HepG2 (cell line): ENCODE data around the gene PLEKHA5. TPM values are rescaled to one million over a fixed set of nuclear protein-coding genes. Genes with fewer than 3 reads are reported as not detected.
A peak's percentile ranks its signal among the peaks of the same experiment; 100 is the strongest.

Experiments
- ATAC-seq: fragments of 200-7000 bp; cut with Tn5 transposase; 3 replicates; pipeline ENCODE4 v1.9.1; 2020; ENCODE audit warnings: mild to moderate bottlenecking, moderate library complexity
- BruUV-seq: library from RNA; stranded (reverse); fragments of 400-500 nt; replicated peaks from 2 replicates; lab custom pipeline; 2021; lab: Mats Ljungman, UMichigan
- CTCF ChIA-PET: fragments of 300-600 bp; formaldehyde crosslinking; extraction: SDS; loops from one replicate; lab custom pipeline; 2021; ENCODE audit warnings: low total read pairs, inconsistent platforms, low intra/inter-chr PET ratio; lab: Yijun Ruan, JAX
- POLR2A ChIA-PET: fragments of 350-600 bp; sonication (Branson Sonifier 250); formaldehyde crosslinking; loops from one replicate; lab custom pipeline; 2020; ENCODE audit warnings: antibody characterized with exemption, inconsistent platforms; lab: Yijun Ruan, JAX
- DNase-seq: peaks from one replicate; pipeline ENCODE4 v3.0.0-alpha.2; 2015; ENCODE audit warnings: low spot score
- FAIRE-seq: peaks from 3 replicates; lab custom pipeline; 2011; peaks lifted over from hg19 to GRCh38; lab: Jason Lieb, UNC
- H2AFZ ChIP-seq: one replicate; pipeline ENCODE4 v1.6.1; 2011; ENCODE audit warnings: low read length, inconsistent platforms
- H3K27ac ChIP-seq: fragments of 300-600 bp; 3 replicates; pipeline ENCODE4 v1.8.0; 2011; ENCODE audit warnings: mixed run types, mild to moderate bottlenecking, mixed read lengths, low read length, inconsistent platforms; ENCODE audit not compliant: insufficient read depth; ENCODE audit errors: extremely low read length
- H3K27me3 ChIP-seq, 2 experiments: fragments of 200-600 bp in 1 of 2; 2 replicates in 1 of 2; 3 replicates in 1 of 2; pipeline versions ENCODE4 v1.6.0 to v1.8.0; 2011; ENCODE audit warnings: low read length in 2 of 2, mild to moderate bottlenecking in 2 of 2, moderate library complexity in 2 of 2, inconsistent platforms in 1 of 2; ENCODE audit not compliant: insufficient read depth in 2 of 2, control insufficient read depth in 1 of 2
- H3K36me3 ChIP-seq, 2 experiments: fragments of 200-600 bp in 1 of 2; replicated peaks in 1 of 2; 2 replicates in 1 of 2; 3 replicates in 1 of 2; pipeline versions ENCODE4 v1.5.1 to v1.8.0; 2011; ENCODE audit warnings: low read length in 2 of 2, inconsistent platforms in 1 of 2; ENCODE audit not compliant: insufficient read depth in 2 of 2, control insufficient read depth in 1 of 2
- H3K4me1 ChIP-seq: 2 replicates; pipeline ENCODE4 v1.5.1; 2012; ENCODE audit warnings: low read length, inconsistent platforms; ENCODE audit not compliant: insufficient read depth
- H3K4me2 ChIP-seq: 2 replicates; pipeline ENCODE4 v1.6.0; 2011; ENCODE audit warnings: low read depth, low read length, inconsistent platforms
- H3K4me3 ChIP-seq, 3 experiments: fragments of 200-600 bp in 1 of 3; sonication (generic), shearing (Covaris generic) in 1 of 3; replicated peaks in 1 of 3; 2 replicates each; pipeline ENCODE4 v1.5.1; 2011 to 2016; ENCODE audit warnings: low read length in 3 of 3, inconsistent platforms in 2 of 3, low read depth in 2 of 3, mild to moderate bottlenecking in 2 of 3, control low read depth in 1 of 3, mixed read lengths in 1 of 3; ENCODE audit not compliant: insufficient read depth in 1 of 3
- H3K79me2 ChIP-seq: one replicate; pipeline ENCODE4 v1.6.1; 2011; ENCODE audit warnings: low read length, inconsistent platforms; ENCODE audit not compliant: insufficient read depth
- H3K9ac ChIP-seq: 2 replicates; pipeline ENCODE4 v1.6.0; 2011; ENCODE audit warnings: mild to moderate bottlenecking, low read depth, low read length, inconsistent platforms; ENCODE audit not compliant: insufficient read depth
- H3K9me3 ChIP-seq: 2 replicates; pipeline ENCODE4 v1.5.1; 2012; ENCODE audit warnings: mild to moderate bottlenecking, low read length
- H4K20me1 ChIP-seq: 2 replicates; pipeline ENCODE4 v1.6.0; 2011; ENCODE audit warnings: inconsistent platforms, mild to moderate bottlenecking, low read length, moderate library complexity; ENCODE audit not compliant: insufficient read depth
- FOXP1 ChIP-seq, 2 experiments: fragments of 450-650 bp in 1 of 2; IDR thresholded peaks; 2 replicates each; pipeline ENCODE4 v1.6.1; 2017 to 2018; ENCODE audit warnings: antibody characterized with exemption in 1 of 2
- ISL2 ChIP-seq: sonication (generic); formaldehyde crosslinking; IDR thresholded peaks from 2 replicates; pipeline ENCODE4 v1.5.0; 2020; ENCODE audit warnings: missing genetic modification reagents
- SKIL ChIP-seq: sonication (generic); formaldehyde crosslinking; IDR thresholded peaks from 2 replicates; pipeline ENCODE4 v1.8.0; 2022; ENCODE audit warnings: missing genetic modification reagents, mild to moderate bottlenecking, moderate library complexity, borderline replicate concordance
- WGBS: methylation state at CpG from one replicate; pipeline ENCODE4 v1.1.6; 2017; ENCODE audit warnings: low lambda C conversion rate; 5-methylcytosine and 5-hydroxymethylcytosine counted together
- in situ Hi-C: cut with HindIII; loops from 2 replicates; pipeline ENCODE4 v1.10.0; 2017; ENCODE audit warnings: low pct_unique_long_range_greater_than_20kb; ENCODE audit not compliant: extremely low pct_ligation_motif_present
- intact Hi-C: fragments of 100-400 bp; cut with micrococcal nuclease; formaldehyde crosslinking; loops from one replicate; pipeline ENCODE4 v1.10.0; 2022; ENCODE audit not compliant: unreplicated experiment
- polyA plus RNA-seq, 8 experiments: library from polyadenylated mRNA; depleted of rRNA in 3 of 8; stranded (reverse) in 7 of 8; unstranded in 1 of 8; fragments of >200 nt; fragmentation: Illumina TruSeq in 4 of 8; extraction: Trizol in 4 of 8; gene quantifications; 2 replicates each; pipeline versions ENCODE4 v1.2.1 to v1.2.3, GENCODE V29; 2011 to 2016; ENCODE audit warnings: low read depth in 4 of 8, missing spikeins in 1 of 8, mixed read lengths in 1 of 8; ENCODE audit not compliant: insufficient read depth in 1 of 8
- total RNA-seq, 5 experiments: library from RNA; depleted of rRNA; stranded (reverse); fragments of >200 nt; fragmentation: Illumina TruSeq; extraction: Trizol; gene quantifications; 2 replicates each; pipeline ENCODE4 v1.2.3, GENCODE V29; 2016; ENCODE audit warnings: low read depth in 1 of 5
- TF ChIP-seq, protein P1 (sequence below): sonication (generic); formaldehyde crosslinking; IDR thresholded peaks from 2 replicates; pipeline ENCODE4 v1.4.0; 2020; ENCODE audit warnings: mild to moderate bottlenecking, missing genetic modification reagents

Gene PLEKHA5
- total and polyA plus RNA-seq, 2 of the 13 experiments (the other 11 are each of a cell fraction or from before 2014, with no cell fraction given), result 4.2 to 15.4 TPM

- Histone ChIP-seq H3K27ac (no peak overlapping the region), H3K4me2 (no peak overlapping the region), H3K4me1 (peaks cover 7% of the 10 kb centered on the region), H4K20me1 (no peaks in the 10 kb centered on the region), H3K4me3 (no peak overlapping the region), H3K9me3 (no peaks in the 10 kb centered on the region), H2AFZ (no peak overlapping the region), H3K36me3 (peaks cover 1 to 4% of the 10 kb centered on the region in 2 experiments; a peak in 3 of 5 replicates), H3K27me3 (no peaks in the 10 kb centered on the region), H3K9ac (no peak overlapping the region), H3K79me2 (no peaks in the 10 kb centered on the region)
- intact Hi-C loops (loop anchor here (5.0 kb wide), 1 partner anchor 99 kb away; no protein-coding TSS in a partner anchor), in situ Hi-C loops (loop anchor here (25.0 kb wide), 1 partner anchor 849 kb away; no protein-coding TSS in a partner anchor)
- TF ChIP-seq ISL2 (peak; percentile 29; the same call in 1 of the 2 replicates), SKIL (CRISPR knock-in tag) (no peak), FOXP1 (IDR thresholded peaks at IDR 0.05) (no peak), FOXP1 (CRISPR knock-in tag; IDR thresholded peaks at IDR 0.05) (peak; percentile 14; the same call in 1 of the 2 replicates)
- TF ChIP-seq, protein P1, sequence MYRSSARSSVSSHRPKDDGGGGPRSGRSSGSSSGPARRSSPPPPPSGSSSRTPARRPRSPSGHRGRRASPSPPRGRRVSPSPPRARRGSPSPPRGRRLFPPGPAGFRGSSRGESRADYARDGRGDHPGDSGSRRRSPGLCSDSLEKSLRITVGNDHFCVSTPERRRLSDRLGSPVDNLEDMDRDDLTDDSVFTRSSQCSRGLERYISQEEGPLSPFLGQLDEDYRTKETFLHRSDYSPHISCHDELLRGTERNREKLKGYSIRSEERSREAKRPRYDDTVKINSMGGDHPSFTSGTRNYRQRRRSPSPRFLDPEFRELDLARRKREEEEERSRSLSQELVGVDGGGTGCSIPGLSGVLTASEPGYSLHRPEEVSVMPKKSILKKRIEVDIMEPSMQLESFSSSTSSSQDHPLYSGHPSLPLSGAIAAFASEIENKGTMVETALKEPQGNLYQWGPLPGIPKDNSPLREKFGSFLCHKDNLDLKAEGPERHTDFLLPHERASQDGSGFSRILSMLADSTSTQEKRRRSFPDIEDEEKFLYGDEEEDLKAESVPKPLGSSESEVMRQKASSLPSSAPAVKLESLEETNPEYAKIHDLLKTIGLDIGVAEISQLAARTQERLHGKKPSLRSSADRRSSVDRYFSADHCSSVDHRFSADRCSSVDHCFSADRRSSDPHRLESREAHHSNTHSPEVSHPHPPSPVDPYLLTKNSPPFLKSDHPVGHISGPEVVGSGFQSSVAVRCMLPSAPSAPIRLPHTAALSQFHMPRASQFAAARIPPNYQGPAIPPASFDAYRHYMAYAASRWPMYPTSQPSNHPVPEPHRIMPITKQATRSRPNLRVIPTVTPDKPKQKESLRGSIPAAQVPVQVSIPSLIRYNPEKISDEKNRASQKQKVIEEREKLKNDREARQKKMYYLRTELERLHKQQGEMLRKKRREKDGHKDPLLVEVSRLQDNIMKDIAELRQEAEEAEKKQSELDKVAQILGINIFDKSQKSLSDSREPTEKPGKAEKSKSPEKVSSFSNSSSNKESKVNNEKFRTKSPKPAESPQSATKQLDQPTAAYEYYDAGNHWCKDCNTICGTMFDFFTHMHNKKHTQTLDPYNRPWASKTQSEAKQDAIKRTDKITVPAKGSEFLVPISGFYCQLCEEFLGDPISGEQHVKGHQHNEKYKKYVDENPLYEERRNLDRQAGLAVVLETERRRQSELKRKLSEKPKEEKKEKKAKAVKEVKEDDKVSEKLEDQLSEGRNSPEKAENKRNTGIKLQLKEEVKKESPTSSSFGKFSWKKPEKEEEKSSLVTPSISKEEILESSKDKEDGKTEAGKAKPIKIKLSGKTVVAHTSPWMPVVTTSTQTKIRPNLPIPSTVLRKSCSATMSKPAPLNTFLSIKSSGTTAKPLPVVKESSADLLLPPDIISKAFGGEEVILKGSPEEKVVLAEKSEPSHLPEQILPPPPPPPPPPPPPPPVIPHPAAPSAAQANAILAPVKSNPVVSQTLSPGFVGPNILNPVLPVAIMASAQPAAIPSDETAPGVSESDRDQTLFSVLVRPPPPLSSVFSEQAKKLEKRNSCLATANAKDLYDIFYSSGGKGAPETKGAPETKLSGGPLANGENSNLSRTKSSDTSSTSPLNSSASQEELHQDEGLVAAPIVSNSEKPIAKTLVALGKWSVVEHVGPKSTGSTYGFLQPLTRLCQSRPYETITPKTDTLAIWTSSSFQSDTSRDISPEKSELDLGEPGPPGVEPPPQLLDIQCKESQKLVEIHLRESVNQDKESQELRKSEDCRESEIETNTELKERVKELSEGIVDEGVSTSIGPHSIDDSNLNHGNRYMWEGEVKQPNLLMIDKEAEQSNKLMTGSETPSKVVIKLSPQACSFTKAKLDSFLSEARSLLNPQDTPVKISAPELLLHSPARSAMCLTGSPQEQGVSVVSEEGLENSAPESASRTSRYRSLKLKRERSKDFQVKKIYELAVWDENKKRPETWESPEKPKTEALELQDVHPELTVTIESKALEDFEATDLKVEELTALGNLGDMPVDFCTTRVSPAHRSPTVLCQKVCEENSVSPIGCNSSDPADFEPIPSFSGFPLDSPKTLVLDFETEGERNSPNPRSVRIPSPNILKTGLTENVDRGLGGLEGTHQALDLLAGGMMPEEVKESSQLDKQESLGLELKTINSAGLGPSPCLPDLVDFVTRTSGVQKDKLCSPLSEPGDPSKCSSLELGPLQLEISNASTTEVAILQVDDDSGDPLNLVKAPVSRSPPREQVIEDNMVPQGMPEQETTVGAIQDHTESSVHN (CRISPR knock-in tag), result no peak
- ChIA-PET POLR2A (no interaction called here), CTCF (no interaction called here)
- WGBS, result 63% methylated on average over 6 of the region's 6 CpGs
- FAIRE-seq (no peak), DNase-seq (peak; percentile 21), ATAC-seq (no peak)
- no TSS peak for BruUV-seq
These were observed 156.4 kb downstream of the PLEKHA5 start for GRCh38 chr12:19285793-19286448.
